Pancreas (tissue), 10 donors: ENCODE data around the gene CTCFL. TPM values are rescaled to one million over a fixed set of nuclear protein-coding genes. Genes with fewer than 3 reads are reported as not detected.

ENCODE experiments used
- ATAC-seq, 4 donors: fragments of 200-7000 bp; cut with Tn5 transposase; one replicate each; pipeline versions ENCODE4 v1.8.0 to v1.9.1; 2020; ENCODE audit warnings: mild to moderate bottlenecking in 4 of 4, moderate library complexity in 4 of 4
- DNase-seq, 6 donors: peaks; one replicate each; pipeline ENCODE4 v3.0.0-alpha.2; 2020
- FAIRE-seq: peaks from 2 replicates; lab custom pipeline; 2012; peaks lifted over from hg19 to GRCh38; lab: Jason Lieb, UNC
- H3K27ac ChIP-seq, 4 donors: fragments of 200-600 bp; sonication (generic); 1 replicate in 3 of 4; 2 replicates in 1 of 4; pipeline versions ENCODE4 v1.5.0 to v1.8.0; 2020
- H3K27me3 ChIP-seq, 4 donors: fragments of 200-600 bp; one replicate each; pipeline ENCODE4 v1.8.0; 2021
- H3K36me3 ChIP-seq, 3 donors: fragments of 200-600 bp; sonication (generic) in 1 of 3; one replicate each; pipeline versions ENCODE4 v1.5.0 to v1.8.0; 2020 to 2021
- H3K4me1 ChIP-seq, 3 donors: fragments of 200-600 bp; one replicate each; pipeline ENCODE4 v1.8.0; 2021
- H3K4me3 ChIP-seq, 4 donors: fragments of 200-600 bp; sonication (generic) in 2 of 4; one replicate each; pipeline versions ENCODE4 v1.5.0 to v1.8.0; 2020 to 2021
- H3K9me3 ChIP-seq, 4 donors: fragments of 200-600 bp; one replicate each; pipeline ENCODE4 v1.8.0; 2021
- WGBS, 2 donors: extraction: QIAGEN DNeasy Blood & Tissue Kit; methylation state at CpG; one replicate each; pipeline ENCODE4 v1.1.7; 2013; 5-methylcytosine and 5-hydroxymethylcytosine counted together
- intact Hi-C, 3 donors: fragments of 100-400 bp; cut with DNase I; formaldehyde crosslinking; loops; one replicate each; pipeline versions ENCODE4 v1.11.1 to v1.14.2; 2022
- polyA plus RNA-seq, 2 donors: library from polyadenylated mRNA; stranded (reverse); fragments of 200-250 nt; gene quantifications; one replicate each; pipeline ENCODE4 v1.2.3, GENCODE V29; 2013
- total RNA-seq, 6 donors: library from RNA; stranded (reverse); fragmentation: NEBNext Ultra II Directional in 4 of 6; extraction: Animal tissue kit (Norgen Biotek cat#: 25700) in 4 of 6; gene quantifications; one replicate each; pipeline versions ENCODE4 v1.2.1 to v1.2.4, GENCODE V29; 2021 to 2023
- TF ChIP-seq, protein P1 (sequence below), 4 donors: fragments of 200-600 bp; sonication (generic) in 3 of 4; IDR thresholded peaks; one replicate each; pipeline versions ENCODE4 v1.5.0 to v1.8.0; 2021; ENCODE audit warnings: antibody characterized with exemption in 4 of 4
- donor health status: healthy with polysubstance abuse.
- donor health status: DM: no; HTN: no; CAD: no; lungs with moderate emphysema.
- donor health status: DM: no; HTN: no; CAD: no.
- donor health status: control.
- donor health status: control.
- donor health status: Bipolar disorder and iron deficiency.
- donor health status: DM: yes; HTN: yes; CAD: no.
- donor health status: DM: no; HTN: no; CAD: no.
- donor health status: DM: no; HTN: no; CAD: no.
- donor health status: DM: yes; HTN: yes; CAD: no.

CTCFL gene
- under 1 TPM in 1 of 6 donors, not detected in 5; 0.16 TPM for total RNA-seq
- not detected for polyA plus RNA-seq

DNA sequence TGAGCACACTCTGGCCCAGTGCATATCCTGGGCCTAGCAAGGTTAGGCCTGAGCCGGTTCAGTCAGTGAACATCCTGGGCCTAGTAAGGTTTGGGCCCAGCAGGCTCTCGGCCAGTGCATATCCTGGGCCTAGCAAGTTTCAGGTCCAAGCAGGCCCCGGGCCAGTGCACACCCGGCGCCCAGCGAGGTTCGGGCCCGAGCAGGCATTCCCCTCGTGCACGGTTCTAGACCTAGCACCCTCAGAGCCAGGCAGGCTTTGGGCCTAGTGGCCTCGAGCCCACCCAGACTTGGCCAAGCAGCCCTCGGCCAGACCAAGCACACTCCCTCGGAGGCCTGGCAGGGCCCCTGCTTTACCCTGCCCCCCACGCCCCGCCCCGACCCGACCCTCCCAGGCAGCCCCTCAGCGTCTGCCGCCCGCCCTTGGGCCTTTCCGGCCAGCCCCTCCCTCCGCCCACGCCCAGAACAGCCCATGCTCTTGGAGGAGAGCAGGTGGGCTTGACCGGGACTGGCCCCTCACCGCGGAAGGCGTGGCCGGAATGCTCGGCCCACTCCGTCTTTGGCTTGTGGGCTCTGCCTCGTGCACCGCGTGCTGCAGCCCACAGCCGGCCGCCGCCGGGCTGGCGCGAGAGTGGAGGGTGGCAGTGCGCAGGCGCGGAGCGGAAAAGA lies at the start of gene CTCFL:
Gene CTCFL (minus strand): TSS at position 630 of the 666 bp plus-strand sequence. CDS start 935 bp downstream, outside the sequence.
- intact Hi-C loops = loop anchor here in 2 of 3 donors (10.0 kb wide), 2 partner anchors 60 to 690 kb away; no protein-coding TSS in a partner anchor
- Histone ChIP-seq H3K4me1 (no peaks in the 10 kb centered on the region), H3K9me3 (no peaks in the 10 kb centered on the region), H3K27ac (no peak within 1 kb of the TSS), H3K27me3 (no peaks in the 10 kb centered on the region), H3K36me3 (no peaks in the 10 kb centered on the region), H3K4me3 (no peak within 1 kb of the TSS)
- FAIRE-seq (no peak), DNase-seq (peak in 1 of 6 donors; percentile 67), ATAC-seq (no peak)
- TF ChIP-seq, protein P1, sequence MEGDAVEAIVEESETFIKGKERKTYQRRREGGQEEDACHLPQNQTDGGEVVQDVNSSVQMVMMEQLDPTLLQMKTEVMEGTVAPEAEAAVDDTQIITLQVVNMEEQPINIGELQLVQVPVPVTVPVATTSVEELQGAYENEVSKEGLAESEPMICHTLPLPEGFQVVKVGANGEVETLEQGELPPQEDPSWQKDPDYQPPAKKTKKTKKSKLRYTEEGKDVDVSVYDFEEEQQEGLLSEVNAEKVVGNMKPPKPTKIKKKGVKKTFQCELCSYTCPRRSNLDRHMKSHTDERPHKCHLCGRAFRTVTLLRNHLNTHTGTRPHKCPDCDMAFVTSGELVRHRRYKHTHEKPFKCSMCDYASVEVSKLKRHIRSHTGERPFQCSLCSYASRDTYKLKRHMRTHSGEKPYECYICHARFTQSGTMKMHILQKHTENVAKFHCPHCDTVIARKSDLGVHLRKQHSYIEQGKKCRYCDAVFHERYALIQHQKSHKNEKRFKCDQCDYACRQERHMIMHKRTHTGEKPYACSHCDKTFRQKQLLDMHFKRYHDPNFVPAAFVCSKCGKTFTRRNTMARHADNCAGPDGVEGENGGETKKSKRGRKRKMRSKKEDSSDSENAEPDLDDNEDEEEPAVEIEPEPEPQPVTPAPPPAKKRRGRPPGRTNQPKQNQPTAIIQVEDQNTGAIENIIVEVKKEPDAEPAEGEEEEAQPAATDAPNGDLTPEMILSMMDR (IDR thresholded peaks at IDR 0.05) = no peak
- WGBS, 2 donors = 86 to 88% methylated on average over 39 to 43 of the region's 43 CpGs

GRCh38 chr20:57573894-57574293 lies 49.0 kb upstream of the CTCFL start:
- Histone ChIP-seq H3K27ac (no peak overlapping the region), H3K27me3 (peaks cover 0 to 5% (median 0%) of the 10 kb centered on the region in 4 donors), H3K4me3 (no peak overlapping the region), H3K36me3 (no peaks in the 10 kb centered on the region), H3K9me3 (no peaks in the 10 kb centered on the region), H3K4me1 (no peaks in the 10 kb centered on the region)
- WGBS, 2 donors = 57 to 58% methylated on average over 5 of the region's 5 CpGs
- no peak for ATAC-seq
- intact Hi-C loops = no loop called here
- no peak for FAIRE-seq
- DNase-seq = no peak
- TF ChIP-seq, protein P1 (IDR thresholded peaks at IDR 0.05) = no peak

DNA sequence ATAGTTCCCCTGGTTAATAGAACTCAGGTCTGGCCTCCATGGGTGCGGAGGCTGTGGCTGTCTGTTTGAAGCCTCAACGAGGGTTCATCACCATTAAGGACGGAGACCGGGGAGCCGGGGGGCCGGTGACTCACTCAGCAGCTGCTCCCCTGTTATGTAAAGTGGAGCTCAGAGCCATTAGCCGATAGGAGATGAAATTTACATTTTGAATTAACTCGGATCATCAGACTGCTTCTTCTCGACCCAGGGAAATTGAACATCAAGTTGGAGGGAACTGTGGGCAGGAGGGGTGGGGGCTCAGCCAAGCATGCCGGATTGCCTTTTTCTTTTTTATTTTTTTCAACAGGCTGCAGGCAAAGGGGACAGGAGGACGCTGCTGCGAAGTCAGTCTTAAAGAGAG lies 48.3 kb upstream of the CTCFL start:
- DNase-seq (peak in 1 of 6 donors; percentile 44), FAIRE-seq (no peak)
- intact Hi-C loops = no loop called here

DNA sequence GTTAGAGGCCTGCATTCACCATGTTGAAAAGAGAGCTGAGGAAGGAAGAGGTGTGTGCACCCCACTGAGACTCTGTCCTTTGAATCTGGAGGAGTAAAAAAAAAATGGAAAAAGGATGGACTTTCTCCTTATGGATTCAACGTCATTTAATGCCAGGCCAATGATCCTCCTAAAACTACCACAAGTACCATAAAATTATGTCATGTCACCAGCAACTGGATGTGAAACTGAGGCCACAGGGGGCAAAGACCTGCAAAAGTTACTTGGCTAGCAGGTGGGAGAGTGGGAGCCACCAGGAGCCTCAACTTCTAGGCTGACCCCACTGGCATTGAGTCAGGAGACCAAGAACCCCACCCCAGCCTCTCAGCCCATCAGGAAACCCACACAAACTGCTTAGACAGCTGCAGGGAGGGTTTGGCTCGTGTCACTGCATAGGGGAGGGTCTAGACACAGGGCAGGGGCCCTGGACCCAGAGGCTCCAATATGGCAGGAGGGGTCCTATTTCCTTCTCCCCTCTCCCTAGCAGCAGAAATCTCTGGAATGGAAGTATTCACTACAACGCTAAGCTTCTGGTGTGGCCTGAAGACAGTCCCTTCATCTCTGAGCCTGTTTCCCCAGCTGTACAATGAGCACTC lies 47.0 kb upstream of the CTCFL start:
- WGBS, 2 donors = 80 to 83% methylated on average over 3 of the region's 3 CpGs
- no peaks in the 10 kb centered on the region for H3K36me3 ChIP-seq
- FAIRE-seq = no peak

More for the DNA sequence above, 48.3 kb upstream of the CTCFL start:
- no peaks in the 10 kb centered on the region for H3K9me3 ChIP-seq
- no peak overlapping the region for H3K27ac ChIP-seq
- 48 to 50% methylated on average over 12 of the region's 12 CpGs for WGBS, 2 donors
- TF ChIP-seq, protein P1 (IDR thresholded peaks at IDR 0.05) = no peak
- H3K27me3 ChIP-seq = peaks cover 0 to 1% (median 0%) of the 10 kb centered on the region in 4 donors
- no peak overlapping the region for H3K4me3 ChIP-seq
- no peaks in the 10 kb centered on the region for H3K36me3 ChIP-seq
- peak in 2 of 4 donors; percentile 61 to 67 for ATAC-seq
- no peaks in the 10 kb centered on the region for H3K4me1 ChIP-seq

More for the DNA sequence above, 47.0 kb upstream of the CTCFL start:
- intact Hi-C loops = no loop called here
- H3K27me3 ChIP-seq = no peaks in the 10 kb centered on the region
- H3K4me1 ChIP-seq = no peaks in the 10 kb centered on the region
- ATAC-seq (no peak), DNase-seq (no peak)
- TF ChIP-seq, protein P1 (IDR thresholded peaks at IDR 0.05) = no peak
- no peak overlapping the region for H3K27ac ChIP-seq
- no peaks in the 10 kb centered on the region for H3K9me3 ChIP-seq
- no peak overlapping the region for H3K4me3 ChIP-seq
